Measurements from ENCODE around the gene MMP17.

- TF ChIP-seq ZNF217 (IDR thresholded peaks at IDR 0.05) (no peak), ATF2 (IDR thresholded peaks at IDR 0.05; ENCODE audit: low read length) (no peak), EP300 (IDR thresholded peaks at IDR 0.05; ENCODE audit: borderline replicate concordance in 1 of 2, control insufficient read depth in 1 of 2, low read depth in 2 of 2, low read length in 2 of 2) (no peak)
These were observed 37.1 kb downstream of the MMP17 start for GRCh38 chr12:131865180-131865875.

All from GM12878 (cell line).